H1 (cell line): Measurements from ENCODE around the gene FRMPD2. TPM values are rescaled to one million over a fixed set of nuclear protein-coding genes. Genes with fewer than 3 reads are reported as not detected.

Source experiments
- CBX8 ChIP-seq: fragments of 300-800, 300-1000 bp; sonication (generic); IDR thresholded peaks from 2 replicates; pipeline ENCODE4 v1.7.1; 2016; ENCODE audit warnings: low read depth, low read length, borderline replicate concordance
- CHD1 ChIP-seq: IDR thresholded peaks from 2 replicates; pipeline ENCODE4 v1.6.1; 2012; ENCODE audit warnings: low read depth, low read length, improper control_type of control experiment
- CHD7 ChIP-seq: fragments of 300-600 bp; sonication (generic); IDR thresholded peaks from 2 replicates; pipeline ENCODE4 v1.7.1; 2012; ENCODE audit warnings: low read length, moderate library complexity, mild to moderate bottlenecking, inconsistent platforms; ENCODE audit not compliant: insufficient replicate concordance
- KDM5A ChIP-seq: fragments of 200-600 bp; IDR thresholded peaks from 2 replicates; pipeline ENCODE4 v1.7.1; 2012; ENCODE audit warnings: mild to moderate bottlenecking, low read length, inconsistent platforms, mixed read lengths
- POLR2AphosphoS5 ChIP-seq: IDR thresholded peaks from 2 replicates; pipeline ENCODE4 v1.6.1; 2011; ENCODE audit warnings: low read depth, low read length
- RAD21 ChIP-seq, 2 experiments: IDR thresholded peaks in 1 of 2; conservative IDR thresholded peaks in 1 of 2; 2 replicates each; pipeline ENCODE4 v1.6.1; 2011; ENCODE audit warnings: low read depth in 2 of 2, low read length in 2 of 2, improper control_type of control experiment in 1 of 2, inconsistent platforms in 1 of 2, mild to moderate bottlenecking in 1 of 2, moderate library complexity in 1 of 2
- RBBP5 ChIP-seq: IDR thresholded peaks from 2 replicates; pipeline ENCODE4 v1.7.1; 2012; ENCODE audit warnings: low read depth, mild to moderate bottlenecking, inconsistent platforms, low read length, moderate library complexity, borderline replicate concordance
- RXRA ChIP-seq: IDR thresholded peaks from 2 replicates; pipeline ENCODE4 v1.6.1; 2011; ENCODE audit warnings: low read depth, mild to moderate bottlenecking, low read length, moderate library complexity; ENCODE audit not compliant: insufficient read depth
- SAP30 ChIP-seq: fragments of 300-600 bp; sonication (generic); IDR thresholded peaks from 2 replicates; pipeline ENCODE4 v1.7.1; 2012; ENCODE audit warnings: low read length, moderate library complexity, mild to moderate bottlenecking, inconsistent platforms; ENCODE audit not compliant: insufficient read depth, insufficient replicate concordance
- polyA plus RNA-seq, 7 experiments: library from polyadenylated mRNA; depleted of rRNA in 3 of 7; stranded (reverse) in 5 of 7; unstranded in 2 of 7; fragments of >200 nt in 5 of 7; fragments of 200-250 nt in 2 of 7; gene quantifications; 1 replicate in 5 of 7; 2 replicates in 1 of 7; 4 replicates in 1 of 7; pipeline versions ENCODE4 v1.2.1 to v1.2.3, GENCODE V29; 2011 to 2013; ENCODE audit warnings: missing spikeins in 2 of 7, mixed read lengths in 2 of 7
- total RNA-seq: library from RNA; stranded (reverse); fragmentation: NEBNext Ultra II Directional; extraction: Animal tissue kit (Norgen Biotek cat#: 25700); gene quantifications from 2 replicates; pipeline ENCODE4 v1.2.1, GENCODE V29; 2021

FRMPD2 gene
- total and polyA plus RNA-seq, 2 of the 8 experiments (the other 6 are each of a cell fraction or from before 2014, with no cell fraction given): 0.07 to 0.47 TPM

GRCh38 chr10:48251525-48252353 lies 22.8 kb downstream of the FRMPD2 start (continued):
- no peak for TF ChIP-seq CHD7
- TF ChIP-seq KDM5A: no peak
- no peak for TF ChIP-seq RXRA
- TF ChIP-seq SAP30: no peak
- TF ChIP-seq RBBP5: no peak
- TF ChIP-seq CHD1: no peak
- no peak for TF ChIP-seq RAD21 (IDR thresholded peaks at IDR 0.05 in 1 of 2, conservative IDR thresholded peaks at IDR 0.05 in 1 of 2; ENCODE audit: low read depth in 2 of 2, low read length in 2 of 2)
- TF ChIP-seq CBX8: no peak
- TF ChIP-seq POLR2AphosphoS5: no peak
